ENCODE measurements around the gene TBC1D17.

The TBC1D17 gene

GRCh38 chr19:49849433-49850220, 27.9 kb upstream of the TBC1D17 start:
- DNase-seq, result no peak

GRCh38 chr19:49850221-49850486, 27.3 kb upstream of the TBC1D17 start:
- no peak for DNase-seq

GRCh38 chr19:49850487-49851342, 26.8 kb upstream of the TBC1D17 start, which contains the start of gene PTOV1:
Gene PTOV1, plus strand, starts transcription at chr19:49851159.
- DNase-seq, result peak; percentile 92

GRCh38 chr19:49851456-49852259, 25.8 kb upstream of the TBC1D17 start:
- DNase-seq, result no peak

GRCh38 chr19:49852631-49853126, 24.8 kb upstream of the TBC1D17 start:
- no peak for DNase-seq

- no peak for DNase-seq
Measured at GRCh38 chr19:49853852-49854377, 23.6 kb upstream of the TBC1D17 start.

GRCh38 chr19:49854378-49855263, 22.9 kb upstream of the TBC1D17 start:
- no peak for DNase-seq

GRCh38 chr19:49855277-49855675, 22.2 kb upstream of the TBC1D17 start:
- DNase-seq, result no peak

GRCh38 chr19:49855676-49856573, 21.6 kb upstream of the TBC1D17 start:
- DNase-seq, result no peak

- DNase-seq, result no peak
Measured at GRCh38 chr19:49856574-49857021, 20.9 kb upstream of the TBC1D17 start.

- DNase-seq, result no peak
Measured at GRCh38 chr19:49857061-49857837, 20.3 kb upstream of the TBC1D17 start.

GRCh38 chr19:49857838-49858087, 19.7 kb upstream of the TBC1D17 start:
- no peak for DNase-seq

GRCh38 chr19:49858088-49858985, 19.2 kb upstream of the TBC1D17 start:
- DNase-seq, result no peak

GRCh38 chr19:49859682-49860335, 17.7 kb upstream of the TBC1D17 start:
- no peak for DNase-seq

GRCh38 chr19:49860336-49861102, 17.0 kb upstream of the TBC1D17 start:
- DNase-seq, result no peak

GRCh38 chr19:49861107-49861506, 16.4 kb upstream of the TBC1D17 start:
- no peak for DNase-seq

GRCh38 chr19:49861541-49862378, 15.7 kb upstream of the TBC1D17 start:
- no peak for DNase-seq
